ENCODE data around the gene CFAP97D2.
A peak's percentile ranks its signal among the peaks of the same experiment; 100 is the strongest.
"Not testable (repeated sequence)": the region's sequence is repeated elsewhere in the genome, so short reads cannot be mapped to it uniquely, and the experiment has no call there.

The CFAP97D2 gene

DNA sequence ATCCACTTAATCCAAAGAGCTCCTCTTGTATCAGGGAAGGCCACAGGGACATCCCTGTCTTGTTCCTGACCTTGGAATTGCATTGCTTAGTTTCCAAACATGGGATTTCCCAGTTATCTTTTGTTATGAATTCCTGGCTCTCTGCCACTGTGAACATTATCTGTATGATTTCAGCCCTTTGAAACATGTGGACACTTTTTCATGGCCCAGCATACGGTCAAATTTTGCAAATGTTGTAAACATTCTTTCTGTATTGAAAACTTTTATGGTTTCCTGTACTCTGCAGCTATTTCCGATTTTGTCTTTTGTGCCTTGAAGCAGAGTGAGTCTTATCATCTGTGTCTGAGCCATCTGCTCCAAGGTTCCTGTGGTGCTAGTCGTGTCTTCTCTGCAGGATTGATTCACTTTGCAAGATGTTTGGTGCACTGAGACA is 4.5 kb upstream of the CFAP97D2 start:
- Mint-ChIP-seq H3K9me3 (no peaks in the 10 kb centered on the region), H3K4me1 (ENCODE audit: low read depth in 2 of 2) (peaks cover 30 to 39% of the 10 kb centered on the region in 2 donors), H3K27ac (peak overlapping the region in 1 of 2 donors; percentile 7), H3K27me3 (no peaks in the 10 kb centered on the region), H3K4me3 (no peak overlapping the region), H3K36me3 (ENCODE audit: insufficient read depth) (no peaks in the 10 kb centered on the region)
- no peak for ATAC-seq (replicated peaks)
- no peak for DNase-seq

GRCh38 chr13:114176359-114176902 is 2.6 kb upstream of the CFAP97D2 start:
- not testable (repeated sequence) for DNase-seq; H3K36me3 Mint-ChIP-seq (ENCODE audit: insufficient read depth); H3K9me3 Mint-ChIP-seq; H3K4me3 Mint-ChIP-seq
- H3K27ac Mint-ChIP-seq = peak overlapping the region; percentile 58 to 68
- peak; percentile 7 for ATAC-seq (replicated peaks)
- H3K4me1 Mint-ChIP-seq (ENCODE audit: low read depth in 2 of 2) = peaks cover 41 to 58% of the 10 kb centered on the region in 2 donors
- peaks cover 12 to 15% of the 10 kb centered on the region in 2 donors for H3K27me3 Mint-ChIP-seq

DNA sequence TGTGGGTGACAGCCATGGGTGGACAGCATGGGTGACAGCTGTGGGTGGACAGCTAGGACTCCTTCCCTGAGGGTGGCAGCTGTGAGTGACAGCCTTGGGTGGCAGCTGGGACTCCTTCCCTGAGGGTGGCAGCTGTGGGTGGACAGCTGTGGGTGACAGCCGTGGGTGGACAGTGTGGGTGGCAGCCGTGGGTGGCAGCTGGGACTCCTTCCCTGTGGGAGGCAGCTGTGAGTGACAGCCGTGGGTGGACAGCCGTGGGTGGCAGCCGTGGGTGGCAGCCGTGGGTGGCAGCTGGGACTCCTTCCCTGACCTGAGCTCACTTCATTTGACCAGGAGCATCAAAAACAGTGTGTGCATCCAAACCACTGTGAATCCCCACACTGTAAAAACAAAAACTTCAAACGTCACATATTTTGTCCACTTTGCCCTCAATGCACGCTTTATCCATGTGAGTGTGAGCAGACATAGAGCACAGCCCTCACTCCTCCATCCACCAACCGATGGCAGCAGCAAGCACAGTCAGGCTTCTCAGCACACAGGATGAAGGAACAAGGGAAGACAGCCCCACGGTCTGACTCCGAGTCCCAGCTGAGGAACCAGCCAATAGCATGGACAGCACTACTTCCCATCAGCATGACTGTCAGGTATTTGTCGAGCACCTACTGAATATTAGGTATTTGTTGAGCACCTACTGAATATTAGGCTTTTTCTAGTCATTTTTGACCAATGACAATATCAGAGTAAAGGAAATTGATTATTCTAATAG is 1.6 kb upstream of the CFAP97D2 start:
- Mint-ChIP-seq H3K27ac (peak overlapping the region in 1 of 2 donors; percentile 56), H3K36me3 (ENCODE audit: insufficient read depth) (no peaks in the 10 kb centered on the region), H3K27me3 (peaks cover 12 to 19% of the 10 kb centered on the region in 2 donors), H3K9me3 (no peaks in the 10 kb centered on the region), H3K4me1 (ENCODE audit: low read depth in 2 of 2) (peaks cover 41 to 58% of the 10 kb centered on the region in 2 donors), H3K4me3 (no peak overlapping the region)
- DNase-seq = no peak
- no peak for ATAC-seq (replicated peaks)

- peaks cover 9 to 22% of the 10 kb centered on the region in 2 donors for H3K27me3 Mint-ChIP-seq
- H3K9me3 Mint-ChIP-seq = no peaks in the 10 kb centered on the region
- no peak overlapping the region for H3K27ac Mint-ChIP-seq
- H3K36me3 Mint-ChIP-seq (ENCODE audit: insufficient read depth) = no peaks in the 10 kb centered on the region
- ATAC-seq (replicated peaks) (no peak), DNase-seq (no peak)
- no peak overlapping the region for H3K4me3 Mint-ChIP-seq
- peaks cover 19% of the 10 kb centered on the region in 2 donors for H3K4me1 Mint-ChIP-seq (ENCODE audit: low read depth in 2 of 2)
These were observed 6.3 kb downstream of the CFAP97D2 start for GRCh38 chr13:114185182-114185971.

GRCh38 chr13:114194853-114195252 is 15.8 kb downstream of the CFAP97D2 start:
- Mint-ChIP-seq H3K4me3 (peak overlapping the region; percentile 19 to 45), H3K9me3 (no peaks in the 10 kb centered on the region), H3K36me3 (ENCODE audit: insufficient read depth) (no peaks in the 10 kb centered on the region), H3K27ac (peak overlapping the region; percentile 15 to 50), H3K4me1 (ENCODE audit: low read depth in 2 of 2) (peaks cover 10 to 17% of the 10 kb centered on the region in 2 donors), H3K27me3 (no peaks in the 10 kb centered on the region)
- ATAC-seq (replicated peaks) (peak; percentile 78), DNase-seq (no peak)

GRCh38 chr13:114196629-114197028 is 17.6 kb downstream of the CFAP97D2 start:
- ATAC-seq (replicated peaks) (no peak), DNase-seq (no peak)
- peaks cover 10 to 17% of the 10 kb centered on the region in 2 donors for H3K4me1 Mint-ChIP-seq (ENCODE audit: low read depth in 2 of 2)
- H3K4me3 Mint-ChIP-seq = no peak overlapping the region
- H3K36me3 Mint-ChIP-seq (ENCODE audit: insufficient read depth) = no peaks in the 10 kb centered on the region
- no peaks in the 10 kb centered on the region for H3K27me3 Mint-ChIP-seq
- no peaks in the 10 kb centered on the region for H3K9me3 Mint-ChIP-seq
- H3K27ac Mint-ChIP-seq = no peak overlapping the region

DNA sequence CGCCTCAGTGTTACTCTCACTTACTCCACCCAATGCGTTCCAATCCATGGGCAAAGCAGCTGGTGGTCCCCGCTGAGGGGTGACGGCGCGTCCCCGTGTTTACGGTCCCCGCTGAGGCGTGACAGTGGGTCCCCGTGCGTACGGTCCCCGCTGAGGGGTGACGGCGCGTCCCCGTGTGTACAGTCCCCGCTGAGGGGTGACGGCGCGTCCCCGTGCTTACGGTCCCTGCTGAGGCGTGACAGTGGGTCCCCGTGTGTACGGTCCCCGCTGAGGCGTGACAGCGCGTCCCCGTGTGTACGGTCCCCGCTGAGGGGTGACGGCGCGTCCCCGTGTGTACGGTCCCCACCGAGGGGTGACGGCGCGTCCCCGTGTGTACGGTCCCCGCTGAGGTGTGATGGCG is 19.5 kb downstream of the CFAP97D2 start:
- Mint-ChIP-seq H3K4me1 (ENCODE audit: low read depth in 2 of 2) (peaks cover 16 to 22% of the 10 kb centered on the region in 2 donors), H3K27me3 (no peaks in the 10 kb centered on the region), H3K36me3 (ENCODE audit: insufficient read depth) (no peaks in the 10 kb centered on the region), H3K27ac (no peak overlapping the region), H3K4me3 (no peak overlapping the region), H3K9me3 (no peaks in the 10 kb centered on the region)
- no peak for ATAC-seq (replicated peaks)
- DNase-seq = no peak

GRCh38 chr13:114199526-114199925 is 20.5 kb downstream of the CFAP97D2 start:
- not testable (repeated sequence) for H3K27ac Mint-ChIP-seq; H3K36me3 Mint-ChIP-seq (ENCODE audit: insufficient read depth); H3K27me3 Mint-ChIP-seq; DNase-seq; ATAC-seq (replicated peaks); H3K4me3 Mint-ChIP-seq; H3K9me3 Mint-ChIP-seq
- H3K4me1 Mint-ChIP-seq (ENCODE audit: low read depth in 2 of 2) = peaks cover 20 to 24% of the 10 kb centered on the region in 2 donors

GRCh38 chr13:114199954-114200353 is 20.9 kb downstream of the CFAP97D2 start:
- Mint-ChIP-seq H3K27me3 (no peaks in the 10 kb centered on the region), H3K9me3 (no peaks in the 10 kb centered on the region), H3K27ac (no peak overlapping the region), H3K4me3 (no peak overlapping the region), H3K36me3 (ENCODE audit: insufficient read depth) (no peaks in the 10 kb centered on the region), H3K4me1 (ENCODE audit: low read depth in 2 of 2) (peaks cover 20 to 24% of the 10 kb centered on the region in 2 donors)
- DNase-seq (no peak), ATAC-seq (replicated peaks) (no peak)

GRCh38 chr13:114200399-114200911 is 21.4 kb downstream of the CFAP97D2 start:
- ATAC-seq (replicated peaks) = no peak
- no peaks in the 10 kb centered on the region for H3K9me3 Mint-ChIP-seq
- DNase-seq = no peak
- H3K4me1 Mint-ChIP-seq (ENCODE audit: low read depth in 2 of 2) = peaks cover 15 to 22% of the 10 kb centered on the region in 2 donors
- no peak overlapping the region for H3K4me3 Mint-ChIP-seq
- H3K36me3 Mint-ChIP-seq (ENCODE audit: insufficient read depth) = no peaks in the 10 kb centered on the region
- no peak overlapping the region for H3K27ac Mint-ChIP-seq
- no peaks in the 10 kb centered on the region for H3K27me3 Mint-ChIP-seq

DNA sequence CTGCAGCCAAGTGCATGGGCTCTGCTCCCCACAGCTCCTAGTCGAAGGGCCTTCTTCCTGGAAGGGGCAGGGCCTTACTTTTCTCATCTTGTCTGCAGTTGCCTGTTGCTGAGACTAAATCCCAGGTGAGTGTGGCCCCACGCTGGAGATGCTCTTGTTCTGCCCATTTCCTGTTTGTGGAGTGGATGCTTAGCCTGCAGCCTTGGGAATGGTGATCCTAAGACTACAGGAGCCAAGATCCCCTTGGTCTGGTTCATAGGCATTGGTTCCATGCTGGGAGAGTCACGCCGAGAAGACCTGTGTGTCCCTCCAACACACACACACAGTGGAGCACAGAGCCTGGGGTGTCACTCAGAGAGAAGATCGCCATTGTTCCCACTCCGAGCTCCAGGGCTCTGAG is 23.5 kb downstream of the CFAP97D2 start:
- H3K4me1 Mint-ChIP-seq (ENCODE audit: low read depth in 2 of 2) = peaks cover 15 to 27% of the 10 kb centered on the region in 2 donors
- no peak for ATAC-seq (replicated peaks)
- no peak overlapping the region for H3K27ac Mint-ChIP-seq
- H3K4me3 Mint-ChIP-seq = no peak overlapping the region
- H3K36me3 Mint-ChIP-seq (ENCODE audit: insufficient read depth) = no peaks in the 10 kb centered on the region
- DNase-seq = no peak
- H3K27me3 Mint-ChIP-seq = no peaks in the 10 kb centered on the region
- no peaks in the 10 kb centered on the region for H3K9me3 Mint-ChIP-seq

GRCh38 chr13:114203536-114203935 is 24.5 kb downstream of the CFAP97D2 start:
- Mint-ChIP-seq H3K27ac (no peak overlapping the region), H3K4me1 (ENCODE audit: low read depth in 2 of 2) (peaks cover 15 to 27% of the 10 kb centered on the region in 2 donors)

GRCh38 chr13:114204894-114205293 is 25.8 kb downstream of the CFAP97D2 start:
- DNase-seq = no peak
- Mint-ChIP-seq H3K4me1 (ENCODE audit: low read depth in 2 of 2) (peaks cover 15 to 27% of the 10 kb centered on the region in 2 donors), H3K36me3 (ENCODE audit: insufficient read depth) (no peaks in the 10 kb centered on the region), H3K27ac (no peak overlapping the region), H3K27me3 (no peaks in the 10 kb centered on the region), H3K9me3 (no peaks in the 10 kb centered on the region), H3K4me3 (no peak overlapping the region)
- peak; percentile 42 for ATAC-seq (replicated peaks)

More at GRCh38 chr13:114203536-114203935, 24.5 kb downstream of the CFAP97D2 start:
- ATAC-seq (replicated peaks) (peak; percentile 56), DNase-seq (peak in 1 of 3 experiments; percentile 16)
- Mint-ChIP-seq H3K36me3 (ENCODE audit: insufficient read depth) (no peaks in the 10 kb centered on the region), H3K4me3 (peak overlapping the region in 1 of 2 donors; percentile 19), H3K27me3 (no peaks in the 10 kb centered on the region), H3K9me3 (no peaks in the 10 kb centered on the region)

Data from effector memory CD8-positive, alpha-beta T cell (primary cell).